Measurements from ENCODE around the gene SLC8A2.

DNA sequence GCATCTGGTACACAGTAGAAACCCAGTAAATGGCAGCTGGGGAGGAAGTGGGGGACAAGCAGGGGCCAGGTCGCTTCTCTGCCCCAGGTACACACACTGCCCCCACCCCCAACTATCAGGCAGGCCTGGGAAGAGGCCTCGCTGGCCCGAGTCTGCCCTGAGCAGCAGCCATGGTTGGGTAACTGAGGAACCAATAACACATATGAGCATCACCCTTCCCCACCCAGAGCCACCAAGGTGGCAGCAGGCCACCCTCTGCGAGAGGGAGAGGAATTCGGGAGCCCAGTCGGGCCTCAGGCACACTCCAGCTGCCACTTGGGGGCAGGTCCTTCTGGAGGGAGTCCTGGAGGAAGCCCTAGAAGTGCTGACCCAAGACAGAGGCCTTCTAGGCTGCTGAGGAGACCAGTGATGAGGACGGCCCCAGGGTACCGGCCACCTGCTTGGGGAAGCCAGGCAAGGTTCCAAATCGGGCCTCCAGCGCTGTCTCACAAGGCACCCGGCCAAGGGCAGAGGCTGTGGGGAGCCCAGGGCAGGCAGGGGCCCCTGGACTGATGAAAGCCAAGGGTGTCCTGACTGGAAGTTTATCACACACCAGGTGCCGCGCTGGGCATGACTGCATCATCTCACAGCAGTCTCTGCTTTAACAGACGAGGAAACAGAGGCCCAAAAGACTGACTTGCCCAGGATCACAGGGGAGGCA is 26.3 kb upstream of the SLC8A2 start:
- TF ChIP-seq YY1 (IDR thresholded peaks at IDR 0.05; ENCODE audit: insufficient read depth, insufficient read length) (no peak), ZNF274 (IDR thresholded peaks at IDR 0.05; ENCODE audit: low read depth, low read length) (no peak)

Data from NT2/D1 (cell line).